KMS-11 (cell line): ENCODE measurements around the gene MYF5.

Experiments
- H2AFZ ChIP-seq: fragments of 200-600 bp; sonication (generic); 2 replicates; pipeline ENCODE4 v1.6.1; 2016; ENCODE audit warnings: antibody characterized with exemption, mixed run types, low read depth
- H3K27ac ChIP-seq: fragments of 200-600 bp; sonication (generic); 2 replicates; pipeline ENCODE4 v1.6.1; 2016; ENCODE audit warnings: mild to moderate bottlenecking, mixed run types
- H3K27me3 ChIP-seq: fragments of 200-600 bp; sonication (generic); 2 replicates; pipeline ENCODE4 v1.6.1; 2017; ENCODE audit warnings: mild to moderate bottlenecking, low read depth, mixed run types, moderate library complexity; ENCODE audit not compliant: insufficient read depth
- H3K36me3 ChIP-seq: fragments of 200-600 bp; sonication (generic); 2 replicates; pipeline ENCODE4 v1.6.1; 2017; ENCODE audit warnings: mild to moderate bottlenecking, mixed run types; ENCODE audit not compliant: insufficient read depth
- H3K4me1 ChIP-seq: fragments of 200-600 bp; sonication (generic); 2 replicates; pipeline ENCODE4 v1.6.1; 2016; ENCODE audit warnings: mild to moderate bottlenecking, low read depth, mixed run types; ENCODE audit not compliant: poor library complexity, severe bottlenecking
- H3K4me2 ChIP-seq: fragments of 200-600 bp; sonication (generic); 2 replicates; pipeline ENCODE4 v1.7.0; 2016; ENCODE audit warnings: mild to moderate bottlenecking, mixed run types
- H3K4me3 ChIP-seq: fragments of 200-600 bp; sonication (generic); IDR thresholded peaks from 2 replicates; pipeline ENCODE4 v1.6.1; 2017; ENCODE audit warnings: low read depth, low read length, mixed read lengths; ENCODE audit not compliant: insufficient read depth
- H3K79me2 ChIP-seq: fragments of 200-600 bp; sonication (generic); 2 replicates; pipeline ENCODE4 v1.6.1; 2016; ENCODE audit warnings: low read depth, mixed run types; ENCODE audit not compliant: insufficient read depth
- H3K9ac ChIP-seq: fragments of 200-600 bp; sonication (generic); 2 replicates; pipeline ENCODE4 v1.6.1; 2016; ENCODE audit warnings: mild to moderate bottlenecking, mixed run types
- H4K20me1 ChIP-seq: fragments of 200-600 bp; sonication (generic); 2 replicates; pipeline ENCODE4 v1.6.1; 2016; ENCODE audit warnings: mild to moderate bottlenecking, mixed run types; ENCODE audit not compliant: insufficient read depth
- CTCF ChIP-seq: fragments of 200-600 bp; sonication (generic); conservative IDR thresholded peaks from 2 replicates; pipeline ENCODE4 v1.6.1; 2017; ENCODE audit warnings: low read depth, mild to moderate bottlenecking, antibody characterized with exemption, low read length, moderate library complexity, mixed read lengths

MYF5 gene

GRCh38 chr12:80711866-80712265, 4.8 kb upstream of the MYF5 start:
- Histone ChIP-seq H3K27me3 (no peaks in the 10 kb centered on the region), H3K79me2 (no peaks in the 10 kb centered on the region), H3K9ac (no peak overlapping the region), H3K27ac (no peak overlapping the region), H4K20me1 (no peaks in the 10 kb centered on the region), H3K4me3 (no peak overlapping the region), H3K36me3 (no peaks in the 10 kb centered on the region), H3K4me2 (no peak overlapping the region), H3K4me1 (peaks cover under 1% of the 10 kb centered on the region), H2AFZ (no peak overlapping the region)
- TF ChIP-seq CTCF, result no peak

- H3K4me3 ChIP-seq, result no peak overlapping the region
- no peak overlapping the region for H3K4me2 ChIP-seq
- no peak overlapping the region for H3K27ac ChIP-seq
- no peak overlapping the region for H3K9ac ChIP-seq
- H2AFZ ChIP-seq, result no peak overlapping the region
- H3K79me2 ChIP-seq, result no peaks in the 10 kb centered on the region
- no peaks in the 10 kb centered on the region for H3K27me3 ChIP-seq
- TF ChIP-seq CTCF, result no peak
- H3K4me1 ChIP-seq, result no peaks in the 10 kb centered on the region
- H3K36me3 ChIP-seq, result no peaks in the 10 kb centered on the region
- H4K20me1 ChIP-seq, result no peaks in the 10 kb centered on the region
Measured at GRCh38 chr12:80712866-80713265, 3.8 kb upstream of the MYF5 start.

- no peak for TF ChIP-seq CTCF
- Histone ChIP-seq H3K36me3 (no peaks in the 10 kb centered on the region), H3K79me2 (no peaks in the 10 kb centered on the region), H3K4me1 (no peaks in the 10 kb centered on the region), H3K4me3 (no peak overlapping the region), H2AFZ (no peak overlapping the region), H3K9ac (no peak overlapping the region), H3K27me3 (no peaks in the 10 kb centered on the region), H3K4me2 (no peak overlapping the region), H4K20me1 (no peaks in the 10 kb centered on the region), H3K27ac (no peak overlapping the region)
Measured at GRCh38 chr12:80713419-80713818, 3.3 kb upstream of the MYF5 start.

- no peak overlapping the region for H3K4me3 ChIP-seq
- no peak for TF ChIP-seq CTCF
- H3K36me3 ChIP-seq, result no peaks in the 10 kb centered on the region
- no peak overlapping the region for H3K27ac ChIP-seq
- no peak overlapping the region for H2AFZ ChIP-seq
- no peaks in the 10 kb centered on the region for H3K27me3 ChIP-seq
- no peak overlapping the region for H3K4me2 ChIP-seq
- no peaks in the 10 kb centered on the region for H3K79me2 ChIP-seq
- H3K9ac ChIP-seq, result no peak overlapping the region
- no peaks in the 10 kb centered on the region for H3K4me1 ChIP-seq
- H4K20me1 ChIP-seq, result no peaks in the 10 kb centered on the region
Measured at GRCh38 chr12:80714055-80714454, 2.7 kb upstream of the MYF5 start.

GRCh38 chr12:80714846-80715245, 1.9 kb upstream of the MYF5 start:
- Histone ChIP-seq H3K36me3 (no peaks in the 10 kb centered on the region), H4K20me1 (no peaks in the 10 kb centered on the region), H2AFZ (no peak overlapping the region), H3K4me1 (no peaks in the 10 kb centered on the region), H3K4me3 (no peak overlapping the region), H3K9ac (no peak overlapping the region), H3K27me3 (no peaks in the 10 kb centered on the region), H3K79me2 (no peaks in the 10 kb centered on the region), H3K4me2 (no peak overlapping the region), H3K27ac (no peak overlapping the region)
- TF ChIP-seq CTCF, result no peak
